IPS-20b (cell line): Measurements from ENCODE around the gene FANCD2.
"Not testable (repeated sequence)": the region's sequence is repeated elsewhere in the genome, so short reads cannot be mapped to it uniquely, and the experiment has no call there.

Source experiments
- H3K27ac ChIP-seq: one replicate; pipeline ENCODE4 v1.5.1; 2013; ENCODE audit warnings: low read length
- H3K27me3 ChIP-seq: 2 replicates; pipeline ENCODE4 v1.6.1; 2013; ENCODE audit warnings: mild to moderate bottlenecking, low read length, inconsistent platforms; ENCODE audit not compliant: insufficient read depth
- H3K36me3 ChIP-seq: 2 replicates; pipeline ENCODE4 v1.6.1; 2013; ENCODE audit warnings: low read depth, mild to moderate bottlenecking, inconsistent platforms, low read length, moderate library complexity; ENCODE audit not compliant: insufficient read depth
- H3K4me1 ChIP-seq: 2 replicates; pipeline ENCODE4 v1.6.1; 2013; ENCODE audit warnings: mild to moderate bottlenecking, control low read depth, inconsistent platforms, low read length, moderate library complexity; ENCODE audit not compliant: insufficient read depth
- H3K4me3 ChIP-seq: 2 replicates; pipeline ENCODE4 v1.5.1; 2013; ENCODE audit warnings: mild to moderate bottlenecking, low read length, inconsistent platforms
- H3K9ac ChIP-seq: 2 replicates; pipeline ENCODE4 v1.6.1; 2013; ENCODE audit warnings: low read depth, mild to moderate bottlenecking, inconsistent platforms, low read length, moderate library complexity
- H3K9me3 ChIP-seq: 2 replicates; pipeline ENCODE4 v1.6.1; 2013; ENCODE audit warnings: mild to moderate bottlenecking, low read depth, low read length, inconsistent platforms; ENCODE audit not compliant: insufficient read depth

Gene FANCD2

DNA sequence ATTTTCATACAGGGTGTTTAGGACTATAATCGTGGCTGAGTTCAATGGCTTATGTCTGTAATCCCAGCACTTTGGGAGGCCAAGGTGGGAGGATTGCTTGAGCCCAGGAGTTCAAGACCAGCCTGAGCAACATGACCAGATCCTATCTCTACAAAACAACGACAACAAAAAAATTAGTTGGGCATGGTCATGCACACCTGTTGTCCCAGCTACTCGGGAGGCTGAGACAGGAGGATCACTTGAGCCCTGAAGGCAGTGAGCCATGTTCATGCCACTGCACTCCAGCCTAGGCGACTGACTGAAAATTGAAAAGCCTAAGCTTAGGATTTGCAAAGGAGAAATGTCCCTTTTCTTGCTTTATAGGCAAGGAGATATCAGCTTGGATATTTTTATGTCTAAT is 90.7 kb downstream of the FANCD2 start:
- Histone ChIP-seq H3K4me1 (peaks cover 5% of the 10 kb centered on the region; the same call in 1 of the 2 replicates), H3K36me3 (peaks cover 18% of the 10 kb centered on the region; the same call in 1 of the 2 replicates), H3K27ac (no peak overlapping the region), H3K9ac (peak overlapping the region; percentile 94; the same call in 1 of the 2 replicates), H3K4me3 (peak overlapping the region; percentile 100; the same call in 1 of the 2 replicates), H3K9me3 (no peaks in the 10 kb centered on the region), H3K27me3 (no peaks in the 10 kb centered on the region)

DNA sequence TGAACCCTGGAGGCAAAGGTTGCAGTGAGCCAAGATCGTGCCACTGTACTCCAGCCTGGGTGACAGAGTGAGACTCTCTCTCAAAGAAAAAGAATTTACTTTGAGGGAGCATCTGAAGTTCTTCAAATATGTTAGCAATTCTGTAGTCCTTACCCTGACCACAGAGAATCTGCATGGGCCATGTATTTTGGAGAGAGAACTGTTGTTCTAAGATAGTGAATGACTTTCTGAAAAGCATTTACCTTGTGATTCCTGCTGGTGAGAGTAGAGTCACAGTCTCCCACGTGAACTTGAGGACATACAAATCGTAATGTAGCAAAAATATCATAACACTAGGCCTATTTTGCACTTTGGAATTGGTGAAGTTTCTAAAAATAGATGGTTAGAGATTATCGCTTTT is 93.1 kb downstream of the FANCD2 start:
- Histone ChIP-seq H3K4me1 (peaks cover 5% of the 10 kb centered on the region; the same call in 1 of the 2 replicates), H3K9me3 (no peaks in the 10 kb centered on the region), H3K36me3 (peaks cover 18% of the 10 kb centered on the region; the same call in 1 of the 2 replicates), H3K27ac (no peak overlapping the region), H3K27me3 (no peaks in the 10 kb centered on the region), H3K9ac (no peak overlapping the region), H3K4me3 (no peak overlapping the region)

- Histone ChIP-seq H3K9me3 (no peaks in the 10 kb centered on the region), H3K4me3 (no peak overlapping the region), H3K27ac (no peak overlapping the region), H3K9ac (no peak overlapping the region), H3K27me3 (no peaks in the 10 kb centered on the region), H3K36me3 (peaks cover 33% of the 10 kb centered on the region), H3K4me1 (peaks cover 5% of the 10 kb centered on the region; the same call in 1 of the 2 replicates)
Measured at GRCh38 chr3:10121064-10121463, 94.8 kb downstream of the FANCD2 start.

DNA sequence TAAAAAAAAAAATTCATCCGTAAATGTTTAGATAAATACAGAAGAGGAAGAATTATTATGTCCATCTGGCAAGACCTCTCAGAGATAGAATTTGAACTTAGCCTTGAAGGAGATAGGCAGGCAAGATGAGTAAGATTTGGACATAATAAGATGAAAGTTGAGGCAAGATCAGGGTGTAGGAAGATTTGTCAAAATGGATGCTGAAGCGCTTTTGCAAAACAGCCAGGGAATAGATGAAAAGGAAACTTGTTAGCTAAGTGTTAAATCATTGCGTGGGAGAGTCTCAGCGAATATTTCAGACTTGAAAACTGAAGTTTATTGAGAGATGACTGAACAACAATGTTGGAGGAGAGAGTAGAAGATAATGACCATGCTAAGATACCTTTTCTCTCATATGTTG is 96.5 kb downstream of the FANCD2 start:
- H3K9me3 ChIP-seq, result no peaks in the 10 kb centered on the region
- no peak overlapping the region for H3K9ac ChIP-seq
- no peak overlapping the region for H3K27ac ChIP-seq
- H3K4me3 ChIP-seq, result no peak overlapping the region
- H3K36me3 ChIP-seq, result peaks cover 47% of the 10 kb centered on the region
- no peaks in the 10 kb centered on the region for H3K4me1 ChIP-seq
- H3K27me3 ChIP-seq, result no peaks in the 10 kb centered on the region

GRCh38 chr3:10135872-10136271 is 109.6 kb downstream of the FANCD2 start:
- not testable (repeated sequence) for H3K27me3 ChIP-seq, H3K27ac ChIP-seq, H3K4me1 ChIP-seq

DNA sequence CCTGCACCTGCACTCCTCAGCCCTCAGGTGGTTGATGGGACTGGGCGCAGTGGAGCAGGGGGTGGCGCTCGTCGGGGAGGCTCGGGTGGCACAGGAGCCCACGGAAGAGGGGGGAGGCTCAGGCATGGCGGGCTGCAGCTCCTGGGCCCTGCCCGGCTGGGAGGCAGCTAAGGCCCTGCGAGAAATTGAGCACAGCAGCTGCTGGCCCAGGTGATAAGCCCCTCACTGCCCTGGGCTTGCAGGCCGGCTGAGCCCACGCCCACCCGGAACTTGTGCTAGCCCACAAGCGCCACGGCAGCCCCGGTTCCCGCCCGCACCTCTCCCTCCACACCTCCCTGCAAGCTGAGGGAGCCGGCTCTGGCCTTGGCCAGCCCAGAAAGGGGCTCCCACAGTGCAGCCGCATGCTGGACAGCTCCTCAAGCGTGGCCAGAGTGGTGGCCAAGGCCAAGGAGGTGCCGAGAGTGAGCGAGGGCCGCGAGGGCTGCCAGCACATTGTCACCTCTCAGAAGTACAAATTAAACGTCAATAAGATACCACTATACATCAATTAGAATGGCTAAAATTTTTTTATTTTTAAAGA is 110.3 kb downstream of the FANCD2 start:
- Histone ChIP-seq H3K9me3 (no peaks in the 10 kb centered on the region), H3K27ac (no peak overlapping the region), H3K4me1 (no peaks in the 10 kb centered on the region), H3K27me3 (no peaks in the 10 kb centered on the region), H3K9ac (no peak overlapping the region), H3K4me3 (no peak overlapping the region), H3K36me3 (no peaks in the 10 kb centered on the region)

More at GRCh38 chr3:10135872-10136271, 109.6 kb downstream of the FANCD2 start:
- H3K36me3 ChIP-seq, H3K9me3 ChIP-seq, H3K9ac ChIP-seq, H3K4me3 ChIP-seq: not testable (repeated sequence)

- H3K4me3 ChIP-seq, result no peak overlapping the region
- no peaks in the 10 kb centered on the region for H3K36me3 ChIP-seq
- H3K4me1 ChIP-seq, result no peaks in the 10 kb centered on the region
- no peak overlapping the region for H3K27ac ChIP-seq
- H3K9me3 ChIP-seq, result no peaks in the 10 kb centered on the region
- H3K27me3 ChIP-seq, result no peaks in the 10 kb centered on the region
- no peak overlapping the region for H3K9ac ChIP-seq
Measured at GRCh38 chr3:10137178-10137577, 110.9 kb downstream of the FANCD2 start.

DNA sequence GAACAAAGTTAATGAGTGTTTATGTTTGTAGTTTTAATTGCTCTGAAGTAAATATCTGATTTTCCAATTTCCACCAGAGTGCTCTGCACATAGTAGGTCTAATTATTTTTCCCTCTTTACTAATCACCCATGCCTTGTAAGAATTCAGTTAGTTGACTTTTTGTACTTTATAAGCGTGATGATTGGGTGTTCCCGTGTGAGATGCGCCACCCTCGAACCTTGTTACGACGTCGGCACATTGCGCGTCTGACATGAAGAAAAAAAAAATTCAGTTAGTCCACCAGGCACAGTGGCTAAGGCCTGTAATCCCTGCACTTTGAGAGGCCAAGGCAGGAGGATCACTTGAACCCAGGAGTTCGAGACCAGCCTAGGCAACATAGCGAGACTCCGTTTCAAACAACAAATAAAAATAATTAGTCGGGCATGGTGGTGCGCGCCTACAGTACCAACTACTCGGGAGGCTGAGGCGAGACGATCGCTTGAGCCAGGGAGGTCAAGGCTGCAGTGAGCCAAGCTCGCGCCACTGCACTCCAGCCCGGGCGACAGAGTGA is 114.8 kb downstream of the FANCD2 start:
- H3K27ac ChIP-seq, result no peak overlapping the region
- peak overlapping the region; percentile 84; the same call in 1 of the 2 replicates for H3K4me3 ChIP-seq
- H3K9me3 ChIP-seq, result no peaks in the 10 kb centered on the region
- H3K9ac ChIP-seq, result no peak overlapping the region; the same call in 1 of the 2 replicates
- H3K4me1 ChIP-seq, result no peaks in the 10 kb centered on the region; the same call in 1 of the 2 replicates
- H3K36me3 ChIP-seq, result no peaks in the 10 kb centered on the region
- no peaks in the 10 kb centered on the region for H3K27me3 ChIP-seq

DNA sequence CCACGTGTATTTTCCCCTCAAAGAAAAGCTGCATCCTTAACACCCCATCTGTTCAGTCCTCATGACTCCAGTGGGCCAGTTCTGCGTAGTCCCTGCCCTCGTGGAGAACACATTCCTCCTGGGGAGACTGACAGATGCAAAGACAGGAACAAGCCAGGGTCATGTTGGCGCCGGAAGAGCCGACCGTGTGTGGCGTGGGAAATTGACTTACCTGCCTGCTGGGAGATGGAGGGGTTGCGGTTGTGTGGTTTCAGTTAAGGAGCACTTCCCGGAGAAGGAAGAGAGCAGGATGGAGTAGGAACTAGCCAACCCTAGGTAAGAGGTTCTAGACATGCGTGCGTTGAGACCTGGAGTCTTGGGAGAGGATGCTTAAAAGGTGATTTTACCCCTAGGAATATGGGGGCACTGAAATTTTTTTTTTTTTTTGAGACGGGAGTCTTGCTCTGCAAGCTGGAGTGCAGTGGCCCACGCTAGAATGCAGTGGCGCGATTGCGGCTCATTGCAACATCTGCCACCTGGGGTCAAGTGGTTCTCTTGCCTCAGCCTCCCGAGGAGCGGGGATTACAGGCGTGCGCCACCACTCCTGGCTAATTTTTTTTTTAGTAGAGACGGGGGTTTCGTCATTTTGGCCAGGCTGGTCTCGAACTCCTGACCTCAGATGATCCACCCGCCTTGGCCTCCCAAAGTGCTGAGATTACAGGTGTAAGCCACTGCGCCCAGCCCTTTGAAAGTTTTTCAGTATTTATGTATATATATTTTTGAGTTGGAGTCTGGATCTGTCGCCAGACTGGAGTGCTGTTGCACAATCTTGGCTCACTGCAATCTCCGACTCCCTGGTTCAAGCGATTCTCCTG is 116.7 kb downstream of the FANCD2 start:
- H3K4me1 ChIP-seq, result no peaks in the 10 kb centered on the region; the same call in 1 of the 2 replicates
- H3K9me3 ChIP-seq, result no peaks in the 10 kb centered on the region
- no peak overlapping the region; the same call in 1 of the 2 replicates for H3K9ac ChIP-seq
- peak overlapping the region; percentile 84 for H3K4me3 ChIP-seq
- no peaks in the 10 kb centered on the region for H3K27me3 ChIP-seq
- peaks cover 13% of the 10 kb centered on the region for H3K36me3 ChIP-seq
- H3K27ac ChIP-seq, result no peak overlapping the region

- Histone ChIP-seq H3K36me3 (peaks cover 32% of the 10 kb centered on the region), H3K4me3 (no peak overlapping the region), H3K4me1 (no peaks in the 10 kb centered on the region; the same call in 1 of the 2 replicates), H3K9me3 (no peaks in the 10 kb centered on the region), H3K27ac (no peak overlapping the region), H3K27me3 (no peaks in the 10 kb centered on the region), H3K9ac (no peak overlapping the region)
Measured at GRCh38 chr3:10145685-10146084, 119.4 kb downstream of the FANCD2 start.

- Histone ChIP-seq H3K36me3 (peaks cover 52% of the 10 kb centered on the region), H3K9ac (no peak overlapping the region), H3K27me3 (no peaks in the 10 kb centered on the region), H3K4me1 (no peaks in the 10 kb centered on the region; the same call in 1 of the 2 replicates), H3K27ac (no peak overlapping the region), H3K4me3 (no peak overlapping the region), H3K9me3 (no peaks in the 10 kb centered on the region)
Measured at GRCh38 chr3:10149226-10149625, 123.0 kb downstream of the FANCD2 start.
